ENCODE data around the gene SUPT20H. TPM values are rescaled to one million over a fixed set of nuclear protein-coding genes. Genes with fewer than 3 reads are reported as not detected.

Gene SUPT20H
- polyA plus RNA-seq, 1 experiment, result 33.4 TPM

- no peaks in the 10 kb centered on the region for H3K36me3 ChIP-seq (ENCODE audit: control insufficient read depth, insufficient read depth, low read length)
- POLR2A ChIA-PET, result no interaction called here
- no peak for DNase-seq (ENCODE audit: low read depth)
- H3K27me3 ChIP-seq (ENCODE audit: control insufficient read depth, insufficient read depth, low read length), result no peaks in the 10 kb centered on the region
- CTCF ChIA-PET, result no interaction called here
- no peak overlapping the region for H3K4me3 ChIP-seq (ENCODE audit: low read depth, low read length)
- TF ChIP-seq CTCF (IDR thresholded peaks at IDR 0.05; ENCODE audit: insufficient read depth, low read depth, low read length), result no peak
Measured at GRCh38 chr13:37106642-37107041, 47.2 kb upstream of the SUPT20H start.

- H3K27me3 ChIP-seq (ENCODE audit: control insufficient read depth, insufficient read depth, low read length), result no peaks in the 10 kb centered on the region
- TF ChIP-seq CTCF (IDR thresholded peaks at IDR 0.05; ENCODE audit: insufficient read depth, low read depth, low read length), result no peak
- ChIA-PET CTCF (no interaction called here), POLR2A (no interaction called here)
- no peak for DNase-seq (ENCODE audit: low read depth)
- no peak within 1 kb of the TSS for H3K4me3 ChIP-seq (ENCODE audit: low read depth, low read length)
- H3K36me3 ChIP-seq (ENCODE audit: control insufficient read depth, insufficient read depth, low read length), result no peaks in the 10 kb centered on the region
Measured at GRCh38 chr13:37105251-37105714, 45.8 kb upstream of the SUPT20H start, which contains the start of gene CSNK1A1L. TSS of gene CSNK1A1L (minus strand) at chr13:37105664. CDS start at chr13:37105256, 408 bp downstream.

- TF ChIP-seq CTCF (IDR thresholded peaks at IDR 0.05; ENCODE audit: insufficient read depth, low read depth, low read length), result no peak
- Histone ChIP-seq H3K27me3 (ENCODE audit: control insufficient read depth, insufficient read depth, low read length) (no peaks in the 10 kb centered on the region), H3K36me3 (ENCODE audit: control insufficient read depth, insufficient read depth, low read length) (no peaks in the 10 kb centered on the region), H3K4me3 (ENCODE audit: low read depth, low read length) (no peak overlapping the region)
- ChIA-PET POLR2A (no interaction called here), CTCF (interaction anchor here (0.6 to 1.6 kb wide), 2 partner anchors 404 to 506 kb away, joined by 3 to 5 read pairs; no protein-coding TSS in a partner anchor)
- DNase-seq (ENCODE audit: low read depth), result no peak
Measured at GRCh38 chr13:37102896-37103295, 43.4 kb upstream of the SUPT20H start.

- H3K27me3 ChIP-seq (ENCODE audit: control insufficient read depth, insufficient read depth, low read length), result no peaks in the 10 kb centered on the region
- ChIA-PET CTCF (no interaction called here), POLR2A (no interaction called here)
- no peak for DNase-seq (ENCODE audit: low read depth)
- H3K36me3 ChIP-seq (ENCODE audit: control insufficient read depth, insufficient read depth, low read length), result no peaks in the 10 kb centered on the region
- H3K4me3 ChIP-seq (ENCODE audit: low read depth, low read length), result no peak overlapping the region
- TF ChIP-seq CTCF (IDR thresholded peaks at IDR 0.05; ENCODE audit: insufficient read depth, low read depth, low read length), result no peak
Measured at GRCh38 chr13:37101201-37101600, 41.7 kb upstream of the SUPT20H start.

GRCh38 chr13:37100731-37101130 lies 41.2 kb upstream of the SUPT20H start:
- POLR2A ChIA-PET, result no interaction called here
- no peak for DNase-seq (ENCODE audit: low read depth)
- CTCF ChIA-PET, result no interaction called here

More at GRCh38 chr13:37100731-37101130, 41.2 kb upstream of the SUPT20H start:
- Histone ChIP-seq H3K36me3 (ENCODE audit: control insufficient read depth, insufficient read depth, low read length) (no peaks in the 10 kb centered on the region), H3K27me3 (ENCODE audit: control insufficient read depth, insufficient read depth, low read length) (no peaks in the 10 kb centered on the region), H3K4me3 (ENCODE audit: low read depth, low read length) (no peak overlapping the region)
- no peak for TF ChIP-seq CTCF (IDR thresholded peaks at IDR 0.05; ENCODE audit: insufficient read depth, low read depth, low read length)
